Ammon's horn (tissue), 1 donor: ENCODE data around the gene EMID1.

Experiments used
- DNase-seq: peaks from one replicate; pipeline ENCODE4 v3.0.0-alpha.2; 2016; ENCODE audit warnings: low spot score

Gene EMID1

GRCh38 chr22:29195118-29195963, 10.4 kb upstream of the EMID1 start:
- DNase-seq: no peak

GRCh38 chr22:29195964-29196666, 9.6 kb upstream of the EMID1 start:
- DNase-seq: no peak

- DNase-seq: no peak
Observed at GRCh38 chr22:29197096-29197495, 8.6 kb upstream of the EMID1 start.

GRCh38 chr22:29198240-29198639, 7.5 kb upstream of the EMID1 start:
- no peak for DNase-seq

- no peak for DNase-seq
Observed at GRCh38 chr22:29199702-29200400, 5.8 kb upstream of the EMID1 start.

- no peak for DNase-seq
Observed at GRCh38 chr22:29200901-29201300, 4.8 kb upstream of the EMID1 start.

- no peak for DNase-seq
Observed at GRCh38 chr22:29201782-29202181, 3.9 kb upstream of the EMID1 start.

- DNase-seq: peak; percentile 82
Observed at GRCh38 chr22:29202212-29203192, 3.2 kb upstream of the EMID1 start.

GRCh38 chr22:29203488-29204454, 1.9 kb upstream of the EMID1 start:
- no peak for DNase-seq

- DNase-seq: no peak
Observed at GRCh38 chr22:29204455-29205183, 1.1 kb upstream of the EMID1 start.

- DNase-seq: no peak
Observed at GRCh38 chr22:29205252-29205593, 473 bp upstream of the EMID1 start.

GRCh38 chr22:29206372-29207242, 911 bp downstream of the EMID1 start:
- DNase-seq: no peak

- no peak for DNase-seq
Observed at GRCh38 chr22:29207243-29207550, 1.5 kb downstream of the EMID1 start.

- no peak for DNase-seq
Observed at GRCh38 chr22:29207562-29208501, 2.1 kb downstream of the EMID1 start.

- no peak for DNase-seq
Observed at GRCh38 chr22:29208502-29208862, 2.8 kb downstream of the EMID1 start.

GRCh38 chr22:29208879-29209623, 3.4 kb downstream of the EMID1 start:
- peak; percentile 40 for DNase-seq

- DNase-seq: no peak
Observed at GRCh38 chr22:29209624-29209929, 3.9 kb downstream of the EMID1 start.
